HG02642 (cell line): ENCODE results near the gene CBFA2T3.

Experiments used
- ATAC-seq: cut with Tn5 transposase; IDR thresholded peaks from one replicate; pipeline ENCODE4 v1.9.1; 2021; ENCODE audit warnings: mild to moderate bottlenecking; ENCODE audit not compliant: unreplicated experiment, poor library complexity

The CBFA2T3 gene

DNA sequence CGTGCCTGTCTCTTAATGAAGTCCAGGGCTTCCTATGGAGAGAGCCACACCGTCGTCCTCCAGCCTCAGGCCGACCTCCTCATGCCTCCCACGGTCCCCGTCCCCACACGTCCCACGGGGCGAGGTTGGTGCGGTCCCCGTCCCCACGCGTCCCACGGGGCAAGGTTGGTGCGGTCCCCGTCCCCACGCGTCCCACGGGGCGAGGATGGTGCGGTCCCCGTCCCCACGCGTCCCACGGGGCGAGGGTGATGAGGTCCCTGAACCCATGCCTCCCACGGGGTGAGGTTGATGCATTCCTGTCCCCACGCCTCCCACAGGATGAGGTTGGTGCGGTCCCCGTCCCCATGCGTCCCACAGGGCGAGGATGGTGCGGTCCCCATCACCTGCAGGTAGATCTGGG, 141.2 kb downstream of the CBFA2T3 start:
- ATAC-seq, result no peak

DNA sequence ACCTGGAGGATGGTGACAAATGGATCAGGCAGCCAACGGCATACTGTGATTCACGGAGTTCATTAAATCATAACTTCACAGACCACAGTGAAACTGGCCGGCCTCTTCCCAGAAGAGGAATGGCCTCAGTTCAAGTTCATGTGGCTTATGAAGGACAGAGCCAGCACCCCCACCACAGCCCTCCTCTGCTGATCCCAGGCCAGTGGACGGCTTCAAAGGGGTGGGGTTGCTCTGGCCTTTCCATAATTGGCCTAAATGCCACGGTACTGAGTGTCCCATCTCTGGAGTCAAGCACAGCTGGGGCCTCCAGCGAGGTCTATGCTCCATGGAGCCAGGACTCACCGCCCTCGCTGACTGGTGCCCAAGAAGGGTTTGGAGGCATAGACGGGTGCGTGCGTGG, 141.6 kb downstream of the CBFA2T3 start:
- ATAC-seq, result no peak

DNA sequence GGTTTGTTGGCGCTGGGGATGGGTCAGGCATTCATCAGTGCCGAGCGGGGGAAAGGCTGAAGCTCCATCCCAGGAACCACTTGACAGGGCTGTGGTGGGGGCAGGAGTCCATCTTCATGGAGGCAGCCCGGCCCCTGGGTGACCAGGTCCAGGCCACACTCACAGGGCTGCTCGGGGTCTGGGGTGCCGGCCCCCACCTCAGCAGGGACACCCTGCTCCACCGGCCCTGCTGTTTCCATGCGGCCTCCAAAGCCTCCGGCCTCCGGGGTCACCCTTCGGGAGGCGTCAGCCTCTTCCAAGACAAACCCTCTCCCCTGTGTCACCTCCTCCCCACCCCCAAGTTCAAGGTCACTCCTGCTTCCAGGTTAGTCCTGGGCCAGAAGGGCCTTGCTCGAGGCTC, 142.3 kb downstream of the CBFA2T3 start:
- ATAC-seq, result no peak

DNA sequence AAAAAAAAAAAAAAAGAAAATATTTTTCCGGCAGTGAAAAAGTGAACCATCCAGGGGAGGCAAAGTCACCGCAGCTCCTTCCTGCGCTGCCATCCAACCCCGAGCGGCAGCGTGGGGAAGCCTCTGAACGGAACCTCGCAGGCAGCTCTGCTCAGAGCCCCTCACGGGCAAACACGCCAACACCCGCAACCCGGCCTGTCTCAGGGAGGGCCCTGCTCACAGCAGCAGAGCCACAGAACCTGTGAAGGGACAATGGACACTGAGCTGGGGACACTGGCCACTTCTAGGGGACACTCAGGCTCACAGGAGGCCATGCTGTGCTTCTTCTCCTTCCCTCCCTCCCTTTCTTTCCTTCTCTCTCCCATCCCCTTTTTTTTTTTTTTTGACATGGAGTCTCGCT, 143.9 kb downstream of the CBFA2T3 start:
- no peak for ATAC-seq

DNA sequence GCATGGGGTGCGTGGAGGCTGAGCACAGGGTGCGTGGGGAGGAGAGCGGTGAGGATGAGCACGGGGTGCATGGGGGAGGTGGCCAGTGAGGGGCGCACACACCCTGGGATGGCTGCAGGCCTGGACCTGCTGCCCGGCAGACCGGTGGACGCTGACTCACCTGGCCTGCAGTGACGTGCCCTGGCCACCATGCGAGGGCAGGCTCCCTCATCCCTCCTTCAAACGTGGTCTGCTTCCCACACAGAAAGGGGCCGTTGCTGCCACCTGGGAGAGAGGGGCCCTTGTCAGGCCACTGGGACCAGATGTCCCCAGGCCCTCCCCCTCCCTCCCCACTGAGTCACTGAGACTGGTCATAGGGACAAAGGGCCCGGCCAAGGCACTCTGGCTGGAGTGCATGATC, 145.2 kb downstream of the CBFA2T3 start:
- ATAC-seq, result no peak

DNA sequence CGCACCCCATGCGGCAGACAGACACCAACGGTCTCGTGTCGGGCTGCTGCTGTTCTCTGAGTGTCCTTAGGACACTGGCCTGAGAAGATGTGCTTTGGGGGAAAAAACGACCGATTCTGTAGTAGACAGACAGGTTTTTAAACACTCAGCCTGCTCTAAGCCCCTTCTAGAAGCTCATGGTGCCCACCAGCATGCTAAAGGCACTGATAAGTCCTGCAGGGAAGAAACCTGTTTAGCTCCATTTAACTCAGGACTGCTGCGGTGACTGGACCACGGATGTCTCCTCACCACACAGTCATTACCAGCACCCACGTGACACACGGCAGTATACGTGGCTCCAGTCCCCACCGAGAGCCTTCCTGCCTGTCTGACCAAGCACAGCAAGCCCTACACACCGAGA, 146.2 kb downstream of the CBFA2T3 start:
- ATAC-seq, result no peak

DNA sequence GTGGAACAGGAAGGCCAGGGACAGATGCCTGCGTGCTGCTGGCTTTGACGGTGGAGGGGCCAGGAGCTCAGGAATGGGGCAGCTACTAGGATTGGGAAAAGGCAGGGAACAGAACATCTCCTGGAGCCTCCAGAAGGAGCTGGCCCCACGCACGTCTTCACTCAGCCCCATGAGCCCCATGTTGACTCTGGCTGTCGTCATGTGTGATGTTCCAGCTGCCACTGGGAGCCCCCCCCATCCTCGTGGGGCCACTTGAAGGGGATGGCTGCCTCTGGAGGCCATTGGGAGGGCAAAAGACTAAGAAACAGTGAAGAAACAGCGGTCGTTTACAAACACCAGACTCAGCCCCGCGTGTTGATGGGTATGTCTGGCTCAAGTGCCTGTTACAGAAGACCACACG, 146.7 kb downstream of the CBFA2T3 start:
- no peak for ATAC-seq

DNA sequence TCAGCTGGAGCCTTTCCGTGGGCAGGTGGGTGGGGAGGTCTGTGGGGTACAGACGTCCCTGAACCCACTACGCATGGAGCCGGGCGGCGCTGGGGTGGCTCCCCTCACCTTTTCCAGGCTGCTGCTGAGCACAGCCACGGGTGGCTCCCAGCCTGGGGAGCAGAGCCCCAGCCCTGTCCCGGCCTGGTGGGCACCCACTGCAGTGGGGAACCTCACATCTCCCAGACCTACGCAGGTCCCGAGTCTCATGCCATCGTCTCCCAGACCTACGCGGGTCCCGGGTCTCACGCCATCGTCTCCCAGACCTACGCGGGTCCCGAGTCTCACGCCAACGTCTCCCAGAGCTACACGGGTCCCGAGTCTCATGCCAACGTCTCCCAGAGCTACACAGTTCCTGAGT, 148.3 kb downstream of the CBFA2T3 start:
- no peak for ATAC-seq

DNA sequence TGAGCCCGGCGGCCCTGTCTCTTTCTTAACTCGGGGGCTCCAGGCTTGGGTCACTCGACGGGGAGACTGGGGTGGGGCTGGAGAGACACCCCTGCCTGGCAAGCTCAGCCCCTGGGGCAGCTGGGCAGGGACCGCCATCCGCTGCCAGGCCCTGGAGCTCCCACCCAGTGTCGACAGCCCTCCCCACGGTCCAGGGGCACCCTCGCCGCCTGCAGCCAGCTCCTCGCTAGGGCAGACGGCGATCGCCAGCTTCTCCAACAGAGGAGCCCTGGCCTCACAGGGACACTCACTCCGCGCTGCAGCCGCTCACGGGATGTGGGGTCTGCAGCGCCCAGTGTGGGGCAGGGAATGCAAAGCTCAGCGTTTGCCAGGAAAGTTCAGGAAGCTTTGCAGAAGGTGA, 149.3 kb downstream of the CBFA2T3 start:
- ATAC-seq, result no peak

DNA sequence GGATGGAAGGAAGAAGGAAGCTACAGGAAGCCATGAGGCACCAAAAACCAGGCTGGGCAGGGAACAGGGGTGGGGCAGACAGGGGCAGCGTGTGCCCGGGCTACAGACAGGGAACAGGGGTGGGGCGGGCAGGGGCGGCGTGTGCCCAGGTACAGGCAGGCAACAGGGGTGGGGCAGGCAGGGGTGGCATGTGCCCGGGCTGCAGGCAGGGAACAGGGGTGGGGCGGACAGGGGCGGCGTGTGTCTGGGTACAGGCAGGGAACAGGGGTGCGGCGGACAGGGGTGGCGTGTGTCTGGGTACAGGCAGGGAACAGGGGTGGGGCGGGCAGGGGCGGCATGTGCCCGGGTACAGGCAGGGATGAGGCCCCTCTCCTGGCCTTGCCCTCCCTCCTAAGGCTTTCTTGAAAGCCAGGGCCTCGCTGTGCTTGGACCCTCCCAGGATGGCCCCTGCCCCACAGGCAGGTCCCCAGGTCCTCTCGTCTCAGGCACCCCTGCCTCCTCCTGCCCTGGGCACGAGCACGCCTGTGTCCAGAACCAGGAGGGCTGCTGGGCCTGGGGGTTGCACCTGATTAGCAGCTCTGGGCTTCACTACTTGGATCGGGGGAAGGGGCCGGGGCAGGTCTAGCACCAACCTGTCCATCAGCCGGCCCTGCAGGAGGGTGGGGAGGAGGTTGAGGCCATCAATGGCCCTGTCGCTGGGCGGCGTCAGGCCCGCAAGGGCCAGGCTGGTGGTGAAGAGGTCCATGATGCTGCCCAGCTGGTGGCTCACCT, 150.8 kb downstream of the CBFA2T3 start:
- no peak for ATAC-seq

DNA sequence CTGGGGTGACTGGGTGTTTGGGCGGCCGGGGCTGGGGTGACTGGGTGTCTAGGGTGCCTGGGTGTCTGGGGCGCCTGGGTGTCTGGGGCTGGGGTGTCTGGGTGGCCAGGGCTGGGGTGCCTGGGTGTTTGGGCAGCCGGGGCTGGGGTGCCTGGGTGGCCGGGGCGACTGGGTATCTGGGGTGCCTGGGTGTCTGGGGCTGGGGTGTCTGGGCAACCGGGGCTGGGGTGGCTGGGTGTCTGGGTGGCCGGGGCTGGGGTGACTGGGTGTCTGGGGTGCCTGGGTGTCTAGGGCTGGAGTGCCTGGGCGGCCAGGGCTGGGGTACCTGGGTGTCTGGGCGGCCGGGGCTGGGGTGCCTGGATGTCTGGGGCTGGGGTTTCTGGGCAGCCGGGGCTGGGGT, 151.9 kb downstream of the CBFA2T3 start:
- no peak for ATAC-seq
